A549 treated with GW870086 at 1 μM for 4 hours (cell line): ENCODE measurements around the gene PHF24. TPM values are rescaled to one million over a fixed set of nuclear protein-coding genes. Genes with fewer than 3 reads are reported as not detected.

Experiments
- total RNA-seq: library from RNA; stranded (reverse); fragments of 200-300 nt; extraction: Qiagen RNA extraction; gene quantifications from 5 replicates; pipeline ENCODE4 v1.2.3, GENCODE V29; 2022; ENCODE audit warnings: low read depth

The PHF24 gene
- 0.07 to 0.29 TPM (median 0.16 TPM) in 5 replicates for total RNA-seq

DNA sequence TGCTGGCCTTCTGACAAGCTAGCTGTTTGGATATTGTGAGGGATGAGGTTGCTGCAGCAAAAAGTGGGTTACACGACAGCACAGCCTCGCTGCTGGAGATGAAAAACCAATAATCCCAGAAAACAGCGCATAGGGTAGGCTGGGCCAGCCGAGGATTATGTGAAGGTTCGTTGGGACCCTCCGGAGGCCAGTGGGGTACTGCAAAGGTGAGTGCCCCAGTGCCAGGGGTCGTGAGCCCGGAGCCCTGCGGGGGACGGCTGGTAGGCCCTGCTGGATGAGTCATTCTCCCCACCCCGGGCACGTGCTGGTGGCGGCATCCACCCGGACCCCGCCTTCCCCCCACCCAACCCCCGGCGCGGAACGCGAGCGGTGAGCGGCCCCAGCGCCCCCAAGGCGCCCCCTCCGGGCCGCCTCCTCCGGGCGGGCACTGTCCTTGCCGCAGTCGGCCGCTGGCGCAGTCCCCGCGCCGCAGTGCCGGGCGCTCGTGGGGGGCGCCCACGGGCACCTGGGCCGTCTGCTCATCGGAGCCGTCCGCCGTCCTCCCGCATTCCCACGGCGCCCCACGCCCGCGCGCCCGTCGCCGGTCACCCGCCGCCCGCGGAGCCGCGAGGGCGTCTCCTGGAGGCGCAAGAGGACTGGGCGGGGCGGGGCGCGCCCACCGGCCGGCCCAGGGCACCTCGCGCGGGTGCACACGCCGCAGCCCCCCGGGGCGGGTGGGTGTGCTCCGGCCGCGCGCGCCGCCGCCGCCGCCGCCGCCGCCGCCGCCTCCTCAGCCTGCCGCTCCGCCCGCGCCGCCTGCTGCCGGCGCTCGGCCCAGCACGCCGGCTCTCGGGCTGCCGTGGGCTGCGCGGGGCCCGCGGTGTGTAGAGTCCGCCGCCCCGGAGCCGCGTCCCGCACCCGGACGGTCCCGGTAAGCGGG, at the start of gene PHF24:
PHF24 (plus strand) TSS at position 794 of the 919 bp plus-strand sequence. CDS start 13,014 bp downstream, outside the sequence.

GRCh38 chr9:34989003-34989945, 31.2 kb downstream of the PHF24 start, which contains the start of gene DNAJB5:
Gene DNAJB5, plus strand, starts transcription at chr9:34989745. Its CDS starts 886 bp downstream, at chr9:34990631.

Other genes with a start within 250 kb of the PHF24 start
- not detected in 5 replicates for gene CCL21, start 248.1 kb upstream of the PHF24 start, total RNA-seq
- gene DNAJB5, start 31.5 kb downstream of the PHF24 start, total RNA-seq = 7.7 to 9.8 TPM (median 9.6 TPM) in 5 replicates
- gene VCP, start 114.3 kb downstream of the PHF24 start, total RNA-seq = 266 to 301 TPM (median 280 TPM) in 5 replicates
- gene FANCG, start 121.7 kb downstream of the PHF24 start, total RNA-seq = 34.6 to 51.4 TPM (median 50.5 TPM) in 5 replicates
- gene PIGO, start 138.3 kb downstream of the PHF24 start, total RNA-seq = 41.0 to 59.8 TPM (median 50.6 TPM) in 5 replicates
- 226 to 272 TPM (median 253 TPM) in 5 replicates for gene STOML2, start 144.8 kb downstream of the PHF24 start, total RNA-seq
- gene ATOSB, start 157.6 kb downstream of the PHF24 start, total RNA-seq = 8.1 to 13.4 TPM (median 10.5 TPM) in 5 replicates
- gene UNC13B, start 203.7 kb downstream of the PHF24 start, total RNA-seq = 8.6 to 11.2 TPM (median 10.1 TPM) in 5 replicates